HepG2 (cell line): ENCODE measurements around the gene ZSWIM7. TPM values are rescaled to one million over a fixed set of nuclear protein-coding genes. Genes with fewer than 3 reads are reported as not detected.

Experiments
- ESRRA ChIP-seq: sonication (generic); formaldehyde crosslinking; IDR thresholded peaks from 2 replicates; pipeline ENCODE4 v1.5.1; 2020; ENCODE audit warnings: mild to moderate bottlenecking, low read depth, missing genetic modification reagents
- EZH2 ChIP-seq: conservative IDR thresholded peaks from 2 replicates; pipeline ENCODE4 v1.6.1; 2012; ENCODE audit warnings: mild to moderate bottlenecking, low read depth, low read length, moderate library complexity
- HES4 ChIP-seq: sonication (generic); formaldehyde crosslinking; IDR thresholded peaks from 2 replicates; pipeline ENCODE4 v1.9.0; 2021; ENCODE audit warnings: mild to moderate bottlenecking, missing genetic modification reagents, borderline replicate concordance
- HMGA1 ChIP-seq: sonication (generic); formaldehyde crosslinking; conservative IDR thresholded peaks from 2 replicates; pipeline ENCODE4 v1.4.0; 2020; ENCODE audit warnings: missing genetic modification reagents
- HOXA3 ChIP-seq: sonication (generic); formaldehyde crosslinking; IDR thresholded peaks from 2 replicates; pipeline ENCODE4 v1.5.0; 2020; ENCODE audit warnings: missing genetic modification reagents
- IRX3 ChIP-seq: sonication (generic); formaldehyde crosslinking; IDR thresholded peaks from 2 replicates; pipeline ENCODE4 v1.8.1; 2023; ENCODE audit warnings: mild to moderate bottlenecking, low read depth, missing genetic modification reagents, borderline replicate concordance
- ISL2 ChIP-seq: sonication (generic); formaldehyde crosslinking; IDR thresholded peaks from 2 replicates; pipeline ENCODE4 v1.5.0; 2020; ENCODE audit warnings: missing genetic modification reagents
- JUND ChIP-seq: sonication (generic); formaldehyde crosslinking; IDR thresholded peaks from 2 replicates; pipeline ENCODE4 v1.8.0; 2022; ENCODE audit warnings: mild to moderate bottlenecking, missing genetic modification reagents
- MAFG ChIP-seq: sonication (generic); formaldehyde crosslinking; IDR thresholded peaks from 2 replicates; pipeline ENCODE4 v1.5.1; 2020; ENCODE audit warnings: mild to moderate bottlenecking, missing genetic modification reagents
- PAF1 ChIP-seq: IDR thresholded peaks from 2 replicates; pipeline ENCODE4 v1.6.1; 2016; ENCODE audit warnings: missing genetic modification reagents, missing compliant biosample characterization
- REPIN1 ChIP-seq: sonication (generic); formaldehyde crosslinking; IDR thresholded peaks from 2 replicates; pipeline ENCODE4 v1.8.0; 2022; ENCODE audit warnings: missing genetic modification reagents, low read depth, mild to moderate bottlenecking, borderline replicate concordance
- SIN3A ChIP-seq: IDR thresholded peaks from 2 replicates; pipeline ENCODE4 v1.6.1; 2011; ENCODE audit warnings: low read depth, mild to moderate bottlenecking, control low read depth, low read length, borderline replicate concordance
- TEAD3 ChIP-seq: optimal IDR thresholded peaks from 2 replicates; pipeline ENCODE3; 2016; ENCODE audit warnings: borderline replicate concordance
- ZNF235 ChIP-seq: sonication (generic); formaldehyde crosslinking; IDR thresholded peaks from 2 replicates; pipeline ENCODE4 v1.8.1; 2023; ENCODE audit warnings: mild to moderate bottlenecking, missing genetic modification reagents, borderline replicate concordance
- ZNF468 ChIP-seq: sonication (generic); formaldehyde crosslinking; IDR thresholded peaks from 2 replicates; pipeline ENCODE4 v1.8.0; 2022; ENCODE audit warnings: mild to moderate bottlenecking, moderate library complexity, missing genetic modification reagents
- ZNF629 ChIP-seq: sonication (generic); formaldehyde crosslinking; conservative IDR thresholded peaks from 2 replicates; pipeline ENCODE4 v1.5.0; 2020; ENCODE audit warnings: missing genetic modification reagents
- ZNF766 ChIP-seq: sonication (generic); formaldehyde crosslinking; IDR thresholded peaks from 2 replicates; pipeline ENCODE4 v1.5.0; 2020; ENCODE audit warnings: missing genetic modification reagents, borderline replicate concordance
- ZSCAN21 ChIP-seq: sonication (generic); formaldehyde crosslinking; IDR thresholded peaks from 2 replicates; pipeline ENCODE4 v1.8.0; 2022; ENCODE audit warnings: mild to moderate bottlenecking, missing genetic modification reagents, moderate library complexity, borderline replicate concordance
- ZZZ3 ChIP-seq: sonication (generic); formaldehyde crosslinking; IDR thresholded peaks from 2 replicates; pipeline ENCODE4 v1.4.0; 2020; ENCODE audit warnings: missing genetic modification reagents, mild to moderate bottlenecking, borderline replicate concordance
- polyA plus RNA-seq, 8 experiments: library from polyadenylated mRNA; depleted of rRNA in 3 of 8; stranded (reverse) in 7 of 8; unstranded in 1 of 8; fragments of >200 nt; fragmentation: Illumina TruSeq in 4 of 8; extraction: Trizol in 4 of 8; gene quantifications; 2 replicates each; pipeline versions ENCODE4 v1.2.1 to v1.2.3, GENCODE V29; 2011 to 2016; ENCODE audit warnings: low read depth in 4 of 8, missing spikeins in 1 of 8, mixed read lengths in 1 of 8; ENCODE audit not compliant: insufficient read depth in 1 of 8
- total RNA-seq, 5 experiments: library from RNA; depleted of rRNA; stranded (reverse); fragments of >200 nt; fragmentation: Illumina TruSeq; extraction: Trizol; gene quantifications; 2 replicates each; pipeline ENCODE4 v1.2.3, GENCODE V29; 2016; ENCODE audit warnings: low read depth in 1 of 5
- TF ChIP-seq, protein P1 (sequence below): IDR thresholded peaks from 2 replicates; pipeline ENCODE4 v1.6.1; 2016; ENCODE audit warnings: missing compliant biosample characterization, missing genetic modification reagents, borderline replicate concordance
- TF ChIP-seq, protein P2 (sequence below): sonication (generic); formaldehyde crosslinking; IDR thresholded peaks from 2 replicates; pipeline ENCODE4 v1.8.0; 2022; ENCODE audit warnings: missing genetic modification reagents, mild to moderate bottlenecking, borderline replicate concordance
- TF ChIP-seq, protein P3 (sequence below): sonication (generic); formaldehyde crosslinking; IDR thresholded peaks from 2 replicates; pipeline ENCODE4 v1.4.0; 2020; ENCODE audit warnings: missing genetic modification reagents

ZSWIM7 gene
- total and polyA plus RNA-seq, 2 of the 13 experiments (the other 11 are each of a cell fraction or from before 2014, with no cell fraction given), result 13.1 to 28.1 TPM

DNA sequence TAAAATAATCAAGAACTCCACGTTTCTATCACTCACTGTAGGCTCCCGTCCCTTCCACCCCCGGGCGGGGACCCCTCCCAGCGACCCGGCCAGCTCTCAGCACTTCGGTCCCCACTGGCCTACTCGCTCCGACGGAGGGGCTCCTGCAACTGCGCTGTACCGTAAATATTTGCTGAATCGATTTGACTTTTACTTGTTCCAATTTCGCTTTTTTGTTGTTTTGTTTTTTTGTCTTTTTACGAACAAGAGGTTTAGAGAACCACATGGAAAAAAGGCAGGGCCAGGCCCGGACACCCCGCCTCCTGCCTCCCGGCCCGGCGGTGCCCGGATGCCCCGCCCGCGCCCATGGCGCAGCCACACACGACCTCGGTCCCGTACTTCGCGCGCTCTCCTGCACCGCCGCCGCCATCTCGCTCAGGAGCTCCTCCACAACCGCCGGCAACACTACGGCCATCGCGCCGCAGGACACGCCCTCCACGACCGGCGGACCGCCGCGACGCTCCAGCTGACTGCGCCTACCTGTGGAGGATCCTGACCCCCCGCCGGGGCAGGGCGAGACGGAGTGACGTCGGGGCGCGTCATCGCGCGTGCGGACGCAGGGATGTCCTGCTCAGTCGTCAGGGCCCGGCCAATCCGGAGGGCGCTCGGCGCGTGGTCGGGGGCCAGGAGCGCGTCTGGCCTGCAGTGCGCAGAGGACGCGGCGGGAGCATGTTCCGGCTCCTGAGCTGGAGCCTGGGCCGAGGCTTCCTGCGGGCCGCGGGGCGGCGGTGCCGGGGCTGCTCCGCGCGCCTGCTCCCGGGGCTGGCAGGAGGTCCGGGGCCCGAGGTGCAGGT lies at the start of gene ZSWIM7, which contains the start of gene TTC19 (continued):
- TF ChIP-seq HES4 (CRISPR knock-in tag) (0 out of 2 replicates have a peak, but pooled peaks have one; percentile 28), ZZZ3 (no peak), ZNF629 (CRISPR knock-in tag) (peak; percentile 8; the same call in 1 of the 2 replicates), EZH2 (no peak), ZNF468 (CRISPR knock-in tag) (no peak; the same call in 1 of the 2 replicates), TEAD3 (CRISPR knock-in tag) (peak; percentile 61), PAF1 (no peak), IRX3 (CRISPR knock-in tag) (peak; percentile 84; the same call in 1 of the 2 replicates), ESRRA (CRISPR knock-in tag) (peak; percentile 74), REPIN1 (peak; percentile 95), ISL2 (CRISPR knock-in tag) (peak; percentile 87), ZSCAN21 (peak; percentile 89; the same call in 1 of the 2 replicates), ZNF235 (CRISPR knock-in tag) (peak; percentile 58; the same call in 1 of the 2 replicates), ZNF766 (CRISPR knock-in tag) (peak; percentile 87), JUND (CRISPR knock-in tag) (peak; percentile 71; the same call in 1 of the 2 replicates), SIN3A (peak; percentile 82), HMGA1 (CRISPR knock-in tag) (no peak), HOXA3 (CRISPR knock-in tag) (peak; percentile 100), MAFG (CRISPR knock-in tag) (no peak)
- TF ChIP-seq, protein P1, sequence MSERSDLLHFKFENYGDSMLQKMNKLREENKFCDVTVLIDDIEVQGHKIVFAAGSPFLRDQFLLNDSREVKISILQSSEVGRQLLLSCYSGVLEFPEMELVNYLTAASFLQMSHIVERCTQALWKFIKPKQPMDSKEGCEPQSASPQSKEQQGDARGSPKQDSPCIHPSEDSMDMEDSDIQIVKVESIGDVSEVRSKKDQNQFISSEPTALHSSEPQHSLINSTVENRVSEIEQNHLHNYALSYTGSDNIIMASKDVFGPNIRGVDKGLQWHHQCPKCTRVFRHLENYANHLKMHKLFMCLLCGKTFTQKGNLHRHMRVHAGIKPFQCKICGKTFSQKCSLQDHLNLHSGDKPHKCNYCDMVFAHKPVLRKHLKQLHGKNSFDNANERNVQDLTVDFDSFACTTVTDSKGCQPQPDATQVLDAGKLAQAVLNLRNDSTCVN (CRISPR knock-in tag), result peak; percentile 85
- TF ChIP-seq, protein P2, sequence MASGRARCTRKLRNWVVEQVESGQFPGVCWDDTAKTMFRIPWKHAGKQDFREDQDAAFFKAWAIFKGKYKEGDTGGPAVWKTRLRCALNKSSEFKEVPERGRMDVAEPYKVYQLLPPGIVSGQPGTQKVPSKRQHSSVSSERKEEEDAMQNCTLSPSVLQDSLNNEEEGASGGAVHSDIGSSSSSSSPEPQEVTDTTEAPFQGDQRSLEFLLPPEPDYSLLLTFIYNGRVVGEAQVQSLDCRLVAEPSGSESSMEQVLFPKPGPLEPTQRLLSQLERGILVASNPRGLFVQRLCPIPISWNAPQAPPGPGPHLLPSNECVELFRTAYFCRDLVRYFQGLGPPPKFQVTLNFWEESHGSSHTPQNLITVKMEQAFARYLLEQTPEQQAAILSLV, result peak; percentile 94; the same call in 1 of the 2 replicates
- TF ChIP-seq, protein P3, sequence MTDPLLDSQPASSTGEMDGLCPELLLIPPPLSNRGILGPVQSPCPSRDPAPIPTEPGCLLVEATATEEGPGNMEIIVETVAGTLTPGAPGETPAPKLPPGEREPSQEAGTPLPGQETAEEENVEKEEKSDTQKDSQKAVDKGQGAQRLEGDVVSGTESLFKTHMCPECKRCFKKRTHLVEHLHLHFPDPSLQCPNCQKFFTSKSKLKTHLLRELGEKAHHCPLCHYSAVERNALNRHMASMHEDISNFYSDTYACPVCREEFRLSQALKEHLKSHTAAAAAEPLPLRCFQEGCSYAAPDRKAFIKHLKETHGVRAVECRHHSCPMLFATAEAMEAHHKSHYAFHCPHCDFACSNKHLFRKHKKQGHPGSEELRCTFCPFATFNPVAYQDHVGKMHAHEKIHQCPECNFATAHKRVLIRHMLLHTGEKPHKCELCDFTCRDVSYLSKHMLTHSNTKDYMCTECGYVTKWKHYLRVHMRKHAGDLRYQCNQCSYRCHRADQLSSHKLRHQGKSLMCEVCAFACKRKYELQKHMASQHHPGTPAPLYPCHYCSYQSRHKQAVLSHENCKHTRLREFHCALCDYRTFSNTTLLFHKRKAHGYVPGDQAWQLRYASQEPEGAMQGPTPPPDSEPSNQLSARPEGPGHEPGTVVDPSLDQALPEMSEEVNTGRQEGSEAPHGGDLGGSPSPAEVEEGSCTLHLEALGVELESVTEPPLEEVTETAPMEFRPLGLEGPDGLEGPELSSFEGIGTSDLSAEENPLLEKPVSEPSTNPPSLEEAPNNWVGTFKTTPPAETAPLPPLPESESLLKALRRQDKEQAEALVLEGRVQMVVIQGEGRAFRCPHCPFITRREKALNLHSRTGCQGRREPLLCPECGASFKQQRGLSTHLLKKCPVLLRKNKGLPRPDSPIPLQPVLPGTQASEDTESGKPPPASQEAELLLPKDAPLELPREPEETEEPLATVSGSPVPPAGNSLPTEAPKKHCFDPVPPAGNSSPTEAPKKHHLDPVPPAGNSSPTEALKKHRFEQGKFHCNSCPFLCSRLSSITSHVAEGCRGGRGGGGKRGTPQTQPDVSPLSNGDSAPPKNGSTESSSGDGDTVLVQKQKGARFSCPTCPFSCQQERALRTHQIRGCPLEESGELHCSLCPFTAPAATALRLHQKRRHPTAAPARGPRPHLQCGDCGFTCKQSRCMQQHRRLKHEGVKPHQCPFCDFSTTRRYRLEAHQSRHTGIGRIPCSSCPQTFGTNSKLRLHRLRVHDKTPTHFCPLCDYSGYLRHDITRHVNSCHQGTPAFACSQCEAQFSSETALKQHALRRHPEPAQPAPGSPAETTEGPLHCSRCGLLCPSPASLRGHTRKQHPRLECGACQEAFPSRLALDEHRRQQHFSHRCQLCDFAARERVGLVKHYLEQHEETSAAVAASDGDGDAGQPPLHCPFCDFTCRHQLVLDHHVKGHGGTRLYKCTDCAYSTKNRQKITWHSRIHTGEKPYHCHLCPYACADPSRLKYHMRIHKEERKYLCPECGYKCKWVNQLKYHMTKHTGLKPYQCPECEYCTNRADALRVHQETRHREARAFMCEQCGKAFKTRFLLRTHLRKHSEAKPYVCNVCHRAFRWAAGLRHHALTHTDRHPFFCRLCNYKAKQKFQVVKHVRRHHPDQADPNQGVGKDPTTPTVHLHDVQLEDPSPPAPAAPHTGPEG (CRISPR knock-in tag), result peak; percentile 79
